ENCODE measurements around the gene ZFP36L2. TPM values are rescaled to one million over a fixed set of nuclear protein-coding genes. Genes with fewer than 3 reads are reported as not detected.

Gene ZFP36L2
- total RNA-seq, 1 experiment from 2014 or later: 105 TPM

DNA sequence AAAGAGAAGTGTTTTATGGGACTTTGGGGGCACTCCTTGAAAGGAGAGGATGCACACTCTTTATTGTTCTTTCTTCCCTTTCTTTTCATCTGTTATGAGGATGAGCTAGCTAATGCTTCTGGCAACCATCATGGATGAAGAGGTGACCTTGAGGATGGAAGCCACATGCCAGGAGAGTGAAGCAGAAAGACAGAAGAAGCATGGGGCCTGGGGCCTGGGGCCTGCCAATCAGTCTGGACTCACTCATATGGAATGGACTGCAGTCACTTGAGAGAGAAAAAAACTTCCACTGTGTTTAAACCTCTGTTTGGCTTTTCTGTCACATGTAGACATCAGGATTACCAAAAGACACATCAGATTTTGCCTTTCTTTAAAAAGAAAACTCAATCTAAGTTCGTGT lies 35.8 kb upstream of the ZFP36L2 start:
- no peaks in the 10 kb centered on the region for H3K27me3 ChIP-seq (ENCODE audit: insufficient read depth, low read length)
- H3K9me3 ChIP-seq (ENCODE audit: control insufficient read depth, low read depth, low read length): no peaks in the 10 kb centered on the region
- no peak overlapping the region for H4K91ac ChIP-seq (ENCODE audit: insufficient read length, low read depth, low read length)
- H3K4me3 Mint-ChIP-seq: no peak overlapping the region
- no peaks in the 10 kb centered on the region; a peak in 1 of 7 replicates for H3K36me3 Mint-ChIP-seq (ENCODE audit: insufficient read depth in 1 of 3, low read depth in 3 of 3)
- H3K27me3 Mint-ChIP-seq (ENCODE audit: low read depth): no peaks in the 10 kb centered on the region
- no peak overlapping the region for H3K18ac ChIP-seq (ENCODE audit: insufficient read length, low read depth, low read length)
- H2BK120ac ChIP-seq (ENCODE audit: low read depth, low read length, poor library complexity, severe bottlenecking): no peak overlapping the region
- DNase-seq: no peak
- H2BK15ac ChIP-seq (ENCODE audit: low read depth, low read length): no peak overlapping the region
- no peak overlapping the region for H3K9ac ChIP-seq (ENCODE audit: extremely low read depth, insufficient read length, low read length)
- H3K9me3 Mint-ChIP-seq: no peaks in the 10 kb centered on the region
- no peak overlapping the region for H2BK5ac ChIP-seq (ENCODE audit: insufficient read length, low read length)
- H3K14ac ChIP-seq (ENCODE audit: insufficient read depth, low read length): no peak overlapping the region
- H3K4me2 ChIP-seq (ENCODE audit: insufficient read depth, insufficient read length, low read length): no peak overlapping the region
- no peak overlapping the region for H2BK20ac ChIP-seq (ENCODE audit: low read depth, low read length, poor library complexity, severe bottlenecking)
- TF ChIP-seq, protein P1, sequence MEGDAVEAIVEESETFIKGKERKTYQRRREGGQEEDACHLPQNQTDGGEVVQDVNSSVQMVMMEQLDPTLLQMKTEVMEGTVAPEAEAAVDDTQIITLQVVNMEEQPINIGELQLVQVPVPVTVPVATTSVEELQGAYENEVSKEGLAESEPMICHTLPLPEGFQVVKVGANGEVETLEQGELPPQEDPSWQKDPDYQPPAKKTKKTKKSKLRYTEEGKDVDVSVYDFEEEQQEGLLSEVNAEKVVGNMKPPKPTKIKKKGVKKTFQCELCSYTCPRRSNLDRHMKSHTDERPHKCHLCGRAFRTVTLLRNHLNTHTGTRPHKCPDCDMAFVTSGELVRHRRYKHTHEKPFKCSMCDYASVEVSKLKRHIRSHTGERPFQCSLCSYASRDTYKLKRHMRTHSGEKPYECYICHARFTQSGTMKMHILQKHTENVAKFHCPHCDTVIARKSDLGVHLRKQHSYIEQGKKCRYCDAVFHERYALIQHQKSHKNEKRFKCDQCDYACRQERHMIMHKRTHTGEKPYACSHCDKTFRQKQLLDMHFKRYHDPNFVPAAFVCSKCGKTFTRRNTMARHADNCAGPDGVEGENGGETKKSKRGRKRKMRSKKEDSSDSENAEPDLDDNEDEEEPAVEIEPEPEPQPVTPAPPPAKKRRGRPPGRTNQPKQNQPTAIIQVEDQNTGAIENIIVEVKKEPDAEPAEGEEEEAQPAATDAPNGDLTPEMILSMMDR (conservative IDR thresholded peaks at IDR 0.05): no peak
- no peaks in the 10 kb centered on the region for H3K79me1 ChIP-seq (ENCODE audit: insufficient read depth, low read depth, low read length, poor library complexity, severe bottlenecking)
- no peak overlapping the region for H3K4ac ChIP-seq (ENCODE audit: low read depth, low read length)
- no peak overlapping the region for H4K8ac ChIP-seq (replicated peaks; ENCODE audit: insufficient read length, low read depth, low read length)
- H2BK12ac ChIP-seq (ENCODE audit: insufficient read length, low read depth, low read length): no peak overlapping the region
- H3K23me2 ChIP-seq (ENCODE audit: insufficient read length, low read depth, low read length, poor library complexity, severe bottlenecking): no peaks in the 10 kb centered on the region
- H4K20me1 ChIP-seq (ENCODE audit: control insufficient read depth, insufficient read depth, insufficient read length): no peaks in the 10 kb centered on the region
- no peak overlapping the region for H3K27ac ChIP-seq (ENCODE audit: insufficient read length, low read depth, low read length)
- H4K5ac ChIP-seq (ENCODE audit: insufficient read length, low read depth, low read length): no peak overlapping the region
- no peaks in the 10 kb centered on the region for H3K79me2 ChIP-seq (ENCODE audit: insufficient read depth, low read length)
- H2AK5ac ChIP-seq (ENCODE audit: insufficient read length, low read length): no peak overlapping the region
- H3K23ac ChIP-seq (ENCODE audit: insufficient read length, low read depth, low read length): no peak overlapping the region
- peaks cover 12 to 20% of the 10 kb centered on the region in 2 experiments for H3K4me1 Mint-ChIP-seq
- no CpG with 5 or more reads among the region's 1 CpG for WGBS (ENCODE audit: extremely low coverage, insufficient read length, low lambda C conversion rate)
- no peak overlapping the region for H3T11ph ChIP-seq (ENCODE audit: low read length)
- H3K4me1 ChIP-seq (ENCODE audit: insufficient read depth, low read length): no peaks in the 10 kb centered on the region
- H3K27ac Mint-ChIP-seq: no peak overlapping the region
- H2AFZ ChIP-seq (ENCODE audit: low read length): no peak overlapping the region
- no peak overlapping the region for H3K56ac ChIP-seq (ENCODE audit: insufficient read length, low read depth, low read length)
